Measurements from ENCODE around the gene PLPP3. TPM values are rescaled to one million over a fixed set of nuclear protein-coding genes. Genes with fewer than 3 reads are reported as not detected.

PLPP3 gene
- total RNA-seq (2021; ENCODE audit: unreplicated experiment), result 8.2 TPM
- 7.4 TPM for polyA plus RNA-seq (2012; ENCODE audit: insufficient read length)
- percentile 66 among the genes with signal in this experiment for Bru-seq, nascent RNA
- BruChase-seq, experiment 1, labeled RNA remaining after a 2-hour chase, result percentile 55 among the genes with signal in this experiment
- BruChase-seq, experiment 2, labeled RNA remaining after a 6-hour chase, result percentile 55 among the genes with signal in this experiment
- long read RNA-seq, transcript PLPP3-201 (6 exons, 3,292 nt), result major isoform, 14 of 18 reads
- long read RNA-seq, partial matches to known transcripts, result 2 of 18 reads
- long read RNA-seq, other reads (novel, unspliced or antisense), result 1 of 18 reads

- TF ChIP-seq SIN3A (IDR thresholded peaks at IDR 0.05; ENCODE audit: borderline replicate concordance, insufficient read depth, low read depth, low read length) (0 out of 2 replicates have a peak, but pooled peaks have one; percentile 27), POLR2AphosphoS5 (IDR thresholded peaks at IDR 0.05; ENCODE audit: low read depth, low read length) (peak; percentile 47), CTCF (IDR thresholded peaks at IDR 0.05) (peak; percentile 63), REST (IDR thresholded peaks at IDR 0.05; ENCODE audit: insufficient read depth in 1 of 2, low read depth in 2 of 2, low read length in 1 of 2) (no peak), TCF7L2 (IDR thresholded peaks at IDR 0.05; ENCODE audit: low read depth, low read length) (peak; percentile 51)
- intact Hi-C loops (cut with micrococcal nuclease; ENCODE audit: unreplicated experiment), result loop anchor here (10.0 kb wide), 2 partner anchors 164 to 1104 kb away; no protein-coding TSS in a partner anchor
- H3K9me3 ChIP-seq (ENCODE audit: control insufficient read depth, insufficient read depth, low read depth, low read length), result no peaks in the 10 kb centered on the region
- DNase-seq (ENCODE audit: low read depth, low spot score), result peak; percentile 59
- peak within 1 kb of the TSS; percentile 64 for H3K27ac ChIP-seq (ENCODE audit: low read length)
- peaks cover 23% of the 10 kb centered on the region for H3K4me1 ChIP-seq (ENCODE audit: control insufficient read depth, insufficient read depth, low read length)
- POLR2A ChIA-PET, result interaction anchor here (0.7 kb wide), 1 partner anchor 422 kb away, joined by 3 read pairs; no protein-coding TSS in a partner anchor
- 0 out of 2 replicates have a peak, but pooled peaks cover 2% of the 10 kb centered on the region for H3K27me3 ChIP-seq (ENCODE audit: control insufficient read depth, insufficient read depth, low read length)
- in situ Hi-C loops (cut with HindIII; ENCODE audit: low pct_unique_long_range_greater_than_20kb, low sequenced_read_pairs), result no loop called here
- H3K4me3 ChIP-seq (ENCODE audit: low read depth in 2 of 2, low read length in 2 of 2), result peak within 1 kb of the TSS; percentile 66 to 78
- peak; percentile 95 for ATAC-seq
- H3K36me3 ChIP-seq (ENCODE audit: control insufficient read depth, insufficient read depth, low read length), result peaks cover 2% of the 10 kb centered on the region; the same call in 1 of the 2 replicates
- CTCF ChIA-PET, result interaction anchor here (0.6 to 0.8 kb wide), 2 partner anchors 46 to 607 kb away, joined by 6 to 9 read pairs; no protein-coding TSS in a partner anchor
- no TSS peak for BruUV-seq (replicated peaks)
Measured at GRCh38 chr1:56578963-56579875, at the start of gene PLPP3. Gene PLPP3 (minus strand): TSS chr1:56579563. CDS start chr1:56579016, 547 bp downstream.

- Histone ChIP-seq H3K9me3 (ENCODE audit: control insufficient read depth, insufficient read depth, low read depth, low read length) (no peaks in the 10 kb centered on the region), H3K36me3 (ENCODE audit: control insufficient read depth, insufficient read depth, low read length) (no peaks in the 10 kb centered on the region), H3K27me3 (ENCODE audit: control insufficient read depth, insufficient read depth, low read length) (no peaks in the 10 kb centered on the region), H3K4me1 (ENCODE audit: control insufficient read depth, insufficient read depth, low read length) (peaks cover 9% of the 10 kb centered on the region; the same call in 1 of the 2 replicates), H3K4me3 (ENCODE audit: low read depth in 2 of 2, low read length in 2 of 2) (peak overlapping the region in 1 of 2 experiments; percentile 3; a peak in 1 of 4 replicates), H3K27ac (ENCODE audit: low read length) (no peak overlapping the region)
- no TSS peak for BruUV-seq (replicated peaks)
- peak; percentile 95 for ATAC-seq
- DNase-seq (ENCODE audit: low read depth, low spot score), result peak; percentile 90
- ChIA-PET CTCF (interaction anchor here (0.6 kb wide), 1 partner anchor 37 kb away, joined by 3 read pairs; no protein-coding TSS in a partner anchor), POLR2A (no interaction called here)
- in situ Hi-C loops (cut with HindIII; ENCODE audit: low pct_unique_long_range_greater_than_20kb, low sequenced_read_pairs) (no loop called here), intact Hi-C loops (cut with micrococcal nuclease; ENCODE audit: unreplicated experiment) (no loop called here)
- TF ChIP-seq REST (IDR thresholded peaks at IDR 0.05; ENCODE audit: insufficient read depth in 1 of 2, low read depth in 2 of 2, low read length in 1 of 2) (no peak), TCF7L2 (IDR thresholded peaks at IDR 0.05; ENCODE audit: low read depth, low read length) (0 out of 2 replicates have a peak, but pooled peaks have one; percentile 45), CTCF (IDR thresholded peaks at IDR 0.05) (no peak), POLR2AphosphoS5 (IDR thresholded peaks at IDR 0.05; ENCODE audit: low read depth, low read length) (peak; percentile 41; the same call in 1 of the 2 replicates), SIN3A (IDR thresholded peaks at IDR 0.05; ENCODE audit: borderline replicate concordance, insufficient read depth, low read depth, low read length) (no peak)
Measured at GRCh38 chr1:56627636-56628039, 48.3 kb upstream of the PLPP3 start.
